Kidney epithelial cell (primary cell): ENCODE results near the gene CXADR. TPM values are rescaled to one million over a fixed set of nuclear protein-coding genes. Genes with fewer than 3 reads are reported as not detected.

Experiments
- DNase-seq: peaks from one replicate; pipeline ENCODE4 v3.0.0-alpha.2; 2010; ENCODE audit warnings: low read depth
- H3K27me3 ChIP-seq: 2 replicates; pipeline ENCODE4 v1.6.0; 2011; ENCODE audit warnings: low read length; ENCODE audit not compliant: control insufficient read depth, insufficient read depth
- H3K36me3 ChIP-seq: 2 replicates; pipeline ENCODE4 v1.5.1; 2011; ENCODE audit warnings: low read length; ENCODE audit not compliant: control insufficient read depth, insufficient read depth
- H3K4me3 ChIP-seq: 2 replicates; pipeline ENCODE4 v1.5.1; 2011; ENCODE audit warnings: low read depth, mild to moderate bottlenecking, control low read depth, low read length
- total RNA-seq: library from RNA; depleted of rRNA; stranded (reverse); fragments of >200 nt; gene quantifications from 2 replicates; pipeline ENCODE4 v1.2.3, GENCODE V29; 2015
- TF ChIP-seq, protein P1 (sequence below): IDR thresholded peaks from 2 replicates; pipeline ENCODE4 v1.5.1; 2011; ENCODE audit warnings: mild to moderate bottlenecking, moderate library complexity, low read length, control low read depth, inconsistent platforms; ENCODE audit not compliant: insufficient read depth, poor library complexity, severe bottlenecking

CXADR gene
- total RNA-seq, 1 donor from 2014 or later: 40.5 TPM

DNA sequence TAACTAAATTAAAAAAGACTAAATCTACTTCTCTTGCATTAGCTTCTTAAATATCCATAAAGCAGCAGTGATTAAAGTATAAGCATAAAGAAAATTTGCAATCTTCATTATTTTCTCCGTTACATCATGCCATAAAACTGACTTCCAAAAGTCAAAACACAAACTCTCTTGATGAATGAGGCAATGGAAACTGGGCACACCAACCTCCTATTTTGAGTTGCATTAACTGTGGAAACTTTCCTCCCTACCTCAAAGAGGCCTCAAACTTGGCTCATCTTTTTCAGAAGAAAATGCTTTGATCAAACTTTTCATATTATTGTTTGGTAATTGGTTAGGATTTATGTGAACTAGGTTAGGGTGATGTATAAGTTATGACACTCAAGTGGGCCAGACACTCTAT is 104.0 kb downstream of the CXADR start:
- H3K27me3 ChIP-seq: no peaks in the 10 kb centered on the region
- H3K4me3 ChIP-seq: no peak overlapping the region
- no peaks in the 10 kb centered on the region for H3K36me3 ChIP-seq
- no peak for DNase-seq
- TF ChIP-seq, protein P1, sequence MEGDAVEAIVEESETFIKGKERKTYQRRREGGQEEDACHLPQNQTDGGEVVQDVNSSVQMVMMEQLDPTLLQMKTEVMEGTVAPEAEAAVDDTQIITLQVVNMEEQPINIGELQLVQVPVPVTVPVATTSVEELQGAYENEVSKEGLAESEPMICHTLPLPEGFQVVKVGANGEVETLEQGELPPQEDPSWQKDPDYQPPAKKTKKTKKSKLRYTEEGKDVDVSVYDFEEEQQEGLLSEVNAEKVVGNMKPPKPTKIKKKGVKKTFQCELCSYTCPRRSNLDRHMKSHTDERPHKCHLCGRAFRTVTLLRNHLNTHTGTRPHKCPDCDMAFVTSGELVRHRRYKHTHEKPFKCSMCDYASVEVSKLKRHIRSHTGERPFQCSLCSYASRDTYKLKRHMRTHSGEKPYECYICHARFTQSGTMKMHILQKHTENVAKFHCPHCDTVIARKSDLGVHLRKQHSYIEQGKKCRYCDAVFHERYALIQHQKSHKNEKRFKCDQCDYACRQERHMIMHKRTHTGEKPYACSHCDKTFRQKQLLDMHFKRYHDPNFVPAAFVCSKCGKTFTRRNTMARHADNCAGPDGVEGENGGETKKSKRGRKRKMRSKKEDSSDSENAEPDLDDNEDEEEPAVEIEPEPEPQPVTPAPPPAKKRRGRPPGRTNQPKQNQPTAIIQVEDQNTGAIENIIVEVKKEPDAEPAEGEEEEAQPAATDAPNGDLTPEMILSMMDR: no peak

GRCh38 chr21:17622018-17622417 is 109.2 kb downstream of the CXADR start:
- Histone ChIP-seq H3K36me3 (no peaks in the 10 kb centered on the region), H3K4me3 (no peak overlapping the region), H3K27me3 (no peaks in the 10 kb centered on the region)
- DNase-seq: no peak
- TF ChIP-seq, protein P1: no peak

DNA sequence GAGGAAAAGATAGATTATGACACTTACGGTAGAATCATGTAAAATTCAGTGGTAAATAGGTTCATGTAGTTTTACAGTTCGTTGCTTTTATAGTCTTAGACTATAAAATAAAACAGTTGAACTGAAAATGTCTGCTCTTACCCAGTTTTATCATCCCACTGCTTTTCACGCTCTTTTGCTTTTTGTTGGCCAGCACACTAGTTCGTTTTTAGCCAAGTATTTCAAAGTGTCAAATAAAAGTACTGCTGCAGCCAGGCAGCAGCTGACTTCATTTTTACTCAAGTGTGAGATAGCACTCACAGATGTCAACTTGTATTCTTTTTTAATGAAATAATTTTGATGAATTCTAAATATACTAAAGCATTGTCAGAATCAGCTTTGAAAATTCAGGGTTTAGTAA is 118.4 kb downstream of the CXADR start:
- Histone ChIP-seq H3K36me3 (no peaks in the 10 kb centered on the region), H3K4me3 (no peak overlapping the region), H3K27me3 (no peaks in the 10 kb centered on the region)
- TF ChIP-seq, protein P1: no peak
- DNase-seq: no peak

DNA sequence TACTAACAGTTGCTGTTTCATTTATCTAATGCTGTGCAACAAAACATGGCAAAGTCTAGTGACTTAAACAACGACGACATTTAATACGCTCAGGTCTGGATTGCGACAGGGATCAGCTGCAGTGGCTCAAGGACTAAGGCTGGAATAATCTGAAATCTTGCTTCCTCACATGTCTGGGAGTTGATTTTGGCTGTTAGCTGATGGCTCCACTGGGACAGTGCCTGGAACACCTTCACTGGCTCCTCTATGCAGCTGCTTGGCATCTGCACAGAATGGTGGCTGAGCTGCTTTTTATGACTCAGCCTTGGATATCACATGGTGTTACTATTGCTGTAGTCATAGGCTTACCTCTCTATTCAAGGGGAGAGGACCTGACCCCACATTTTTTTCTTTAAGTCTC is 123.9 kb downstream of the CXADR start:
- Histone ChIP-seq H3K4me3 (no peak overlapping the region), H3K27me3 (no peaks in the 10 kb centered on the region), H3K36me3 (no peaks in the 10 kb centered on the region)
- TF ChIP-seq, protein P1: no peak
- no peak for DNase-seq

DNA sequence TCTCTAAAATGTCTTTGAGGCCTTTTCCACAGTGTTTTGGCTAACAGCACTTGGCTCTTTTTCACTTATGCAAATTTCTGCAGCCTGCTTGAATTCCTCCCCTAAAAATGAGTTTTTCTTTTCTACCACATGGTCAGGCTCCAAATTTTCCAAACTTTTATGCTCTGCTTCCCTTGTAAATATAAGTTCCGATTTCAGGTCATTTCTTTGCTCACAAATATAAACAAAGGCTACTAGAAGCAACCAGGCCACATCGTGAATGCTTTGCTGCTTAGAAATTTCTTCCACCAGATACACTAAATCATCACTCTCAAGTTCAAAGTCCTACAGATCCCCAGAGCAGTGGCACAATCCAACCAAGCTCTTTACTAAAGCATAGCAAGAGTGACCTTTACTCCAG is 128.0 kb downstream of the CXADR start:
- Histone ChIP-seq H3K27me3 (no peaks in the 10 kb centered on the region), H3K36me3 (no peaks in the 10 kb centered on the region), H3K4me3 (no peak overlapping the region)
- no peak for DNase-seq
- TF ChIP-seq, protein P1: no peak

Other genes starting within 250 kb of the CXADR start
- gene BTG3, start 99.9 kb downstream of the CXADR start, total RNA-seq: 56.2 and 82.8 TPM in 2 replicates